ENCODE measurements around the gene SNTG2.
A peak's percentile ranks its signal among the peaks of the same experiment; 100 is the strongest.

SNTG2 gene

DNA sequence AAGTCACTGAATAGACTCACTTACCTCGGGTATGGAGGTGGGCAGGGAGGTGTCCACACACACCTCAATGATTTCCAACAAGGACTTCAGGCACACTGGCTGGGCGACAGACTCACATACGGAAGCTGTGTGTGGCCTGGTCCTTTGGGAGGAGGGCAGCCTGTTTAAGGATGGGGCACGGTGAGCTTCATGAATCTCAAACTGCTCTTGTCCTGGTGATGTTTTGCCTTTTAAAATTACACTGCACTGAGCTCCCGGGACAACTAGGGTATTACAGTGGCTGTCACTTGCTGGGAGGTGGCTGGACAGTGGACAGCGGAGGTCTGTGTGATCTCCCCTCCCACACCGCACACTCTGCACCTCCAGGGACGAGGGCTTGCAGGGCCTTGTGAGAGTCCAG lies 211.6 kb downstream of the SNTG2 start:
- no peak overlapping the region for H3K4me3 Mint-ChIP-seq

DNA sequence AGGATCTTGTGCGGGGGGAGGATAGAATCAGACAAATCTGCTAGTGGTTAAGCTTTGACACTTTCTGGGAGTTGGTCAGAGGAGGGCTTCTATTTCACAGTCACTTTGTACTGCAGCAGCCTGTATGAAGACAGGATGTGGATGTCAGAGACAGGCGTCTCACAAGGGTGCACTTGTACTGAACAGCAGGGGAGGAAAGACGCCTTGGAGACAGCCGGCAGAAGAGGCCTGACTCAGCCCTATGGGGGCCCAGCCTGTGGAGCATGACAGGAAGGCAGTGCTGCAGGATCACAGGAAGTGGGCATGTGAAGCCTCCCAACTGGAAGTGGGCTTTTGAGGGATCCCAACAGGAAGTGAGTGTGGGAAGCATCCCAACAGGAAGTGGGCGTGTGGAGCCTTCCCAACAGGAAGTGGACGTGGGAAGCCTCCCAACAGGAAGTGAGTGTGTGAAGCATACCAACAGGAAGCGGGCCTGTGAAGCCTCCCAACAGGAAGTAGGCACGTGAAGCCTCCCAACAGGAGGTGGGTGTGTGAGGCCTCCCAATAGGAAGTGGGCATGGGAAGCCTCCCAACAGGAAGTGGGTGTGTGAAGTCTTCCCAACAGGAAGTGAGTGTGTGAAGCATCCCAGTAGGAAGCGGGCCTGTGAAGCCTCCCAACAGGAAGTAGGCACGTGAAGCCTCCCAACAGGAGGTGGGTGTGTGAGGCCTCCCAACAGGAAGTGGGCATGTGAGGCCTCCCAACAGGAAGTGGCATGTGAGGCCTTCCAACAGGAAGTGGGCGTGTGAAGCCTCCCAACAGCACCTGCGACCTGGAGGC lies 212.3 kb downstream of the SNTG2 start:
- Mint-ChIP-seq H3K36me3 (ENCODE audit: low read depth) (peaks cover 13% of the 10 kb centered on the region), H3K27me3 (ENCODE audit: low read depth) (no peaks in the 10 kb centered on the region), H3K9me3 (peaks cover 41% of the 10 kb centered on the region), H3K4me1 (ENCODE audit: low read depth) (peaks cover 16% of the 10 kb centered on the region), H3K27ac (peak overlapping the region; percentile 91), H3K4me3 (peak overlapping the region; percentile 66)
- DNase-seq (ENCODE audit: low spot score) = no peak

More for the DNA sequence above, 211.6 kb downstream of the SNTG2 start:
- Mint-ChIP-seq H3K4me1 (ENCODE audit: low read depth) (peaks cover 16% of the 10 kb centered on the region), H3K9me3 (peaks cover 41% of the 10 kb centered on the region), H3K27me3 (ENCODE audit: low read depth) (no peaks in the 10 kb centered on the region), H3K36me3 (ENCODE audit: low read depth) (peaks cover 13% of the 10 kb centered on the region), H3K27ac (peak overlapping the region; percentile 91)
- no peak for DNase-seq (ENCODE audit: low spot score)

DNA sequence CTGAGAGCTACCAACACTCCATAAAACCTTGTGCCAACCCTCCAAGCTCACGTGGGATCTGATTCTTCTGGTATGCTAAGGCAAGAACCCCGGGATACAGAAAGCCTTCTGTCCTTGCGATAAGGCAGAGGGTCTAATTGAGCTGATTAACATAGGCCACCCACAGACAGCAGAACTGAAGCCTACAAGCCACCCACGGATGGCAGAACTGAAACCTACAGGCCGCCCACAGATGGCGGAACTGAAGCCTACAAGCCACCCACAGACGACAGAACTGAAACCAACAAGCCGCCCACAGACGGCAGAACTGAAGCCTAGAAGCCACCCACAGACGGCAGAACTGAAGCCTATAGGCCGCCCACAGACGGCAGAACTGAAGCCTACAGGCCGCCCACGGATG lies 216.3 kb downstream of the SNTG2 start:
- no peak for DNase-seq (ENCODE audit: low spot score)
- H3K27me3 Mint-ChIP-seq (ENCODE audit: low read depth) = no peaks in the 10 kb centered on the region
- peaks cover 41% of the 10 kb centered on the region for H3K9me3 Mint-ChIP-seq
- no peak overlapping the region for H3K27ac Mint-ChIP-seq
- H3K4me1 Mint-ChIP-seq (ENCODE audit: low read depth) = peaks cover 16% of the 10 kb centered on the region
- no peak overlapping the region for H3K4me3 Mint-ChIP-seq
- peaks cover 13% of the 10 kb centered on the region for H3K36me3 Mint-ChIP-seq (ENCODE audit: low read depth)

DNA sequence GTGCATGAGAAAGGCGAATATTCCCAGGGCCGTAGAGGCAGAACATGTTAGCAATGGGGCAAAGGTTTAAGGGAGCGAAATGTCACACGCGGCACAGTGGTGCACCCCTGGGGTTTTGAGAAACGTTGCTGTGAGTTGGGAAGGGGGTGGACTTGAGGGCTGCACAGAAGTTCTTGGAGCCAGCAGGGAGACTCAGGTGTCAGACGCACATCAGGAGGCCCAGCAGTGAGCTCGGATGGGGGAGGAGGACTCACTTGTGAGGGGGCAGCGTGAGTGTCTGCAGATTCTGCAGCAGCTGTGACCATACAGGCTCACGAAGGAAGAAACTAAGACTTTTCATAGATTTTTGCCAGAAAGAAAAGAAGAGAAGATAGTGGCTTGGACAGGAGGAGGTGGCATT lies 218.2 kb downstream of the SNTG2 start:
- Mint-ChIP-seq H3K4me1 (ENCODE audit: low read depth) (peaks cover 2% of the 10 kb centered on the region), H3K4me3 (no peak overlapping the region), H3K36me3 (ENCODE audit: low read depth) (peaks cover 2% of the 10 kb centered on the region), H3K27ac (no peak overlapping the region), H3K27me3 (ENCODE audit: low read depth) (no peaks in the 10 kb centered on the region), H3K9me3 (peaks cover 27% of the 10 kb centered on the region)
- no peak for DNase-seq (ENCODE audit: low spot score)

DNA sequence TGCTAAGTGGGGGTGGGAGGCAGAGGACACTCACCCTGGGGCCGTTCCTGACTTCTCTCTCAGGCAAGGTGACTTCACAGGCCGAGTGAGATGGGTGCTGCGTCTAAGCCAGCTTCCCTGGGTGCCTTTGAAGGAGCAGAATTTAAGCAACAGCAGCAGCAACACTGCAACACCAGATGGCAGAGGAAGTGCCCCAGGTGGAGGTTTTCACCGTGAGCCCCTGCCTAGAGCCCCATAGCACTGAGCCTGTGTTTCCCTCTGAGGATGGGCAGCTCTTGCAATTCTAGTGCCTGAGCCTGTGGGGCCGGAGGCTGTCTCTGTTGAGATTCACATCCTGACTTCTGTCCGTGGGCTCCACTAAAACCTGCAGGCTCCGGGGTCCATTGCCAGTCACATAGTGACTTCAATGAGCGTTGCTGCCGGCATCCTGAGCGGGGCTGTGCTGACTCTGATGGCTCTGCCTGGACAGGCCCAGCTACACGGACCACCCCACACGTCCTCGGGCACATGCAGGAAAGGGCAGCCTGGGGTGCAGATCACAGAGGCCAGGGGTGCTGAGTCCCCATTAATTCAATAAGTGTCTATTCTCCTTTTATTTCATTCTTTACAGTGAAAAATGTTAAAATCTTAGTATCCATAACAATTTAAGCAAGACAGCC lies 218.8 kb downstream of the SNTG2 start:
- Mint-ChIP-seq H3K9me3 (peaks cover 24% of the 10 kb centered on the region), H3K27me3 (ENCODE audit: low read depth) (no peaks in the 10 kb centered on the region), H3K36me3 (ENCODE audit: low read depth) (no peaks in the 10 kb centered on the region), H3K27ac (no peak overlapping the region), H3K4me3 (no peak overlapping the region), H3K4me1 (ENCODE audit: low read depth) (no peaks in the 10 kb centered on the region)
- no peak for DNase-seq (ENCODE audit: low spot score)

DNA sequence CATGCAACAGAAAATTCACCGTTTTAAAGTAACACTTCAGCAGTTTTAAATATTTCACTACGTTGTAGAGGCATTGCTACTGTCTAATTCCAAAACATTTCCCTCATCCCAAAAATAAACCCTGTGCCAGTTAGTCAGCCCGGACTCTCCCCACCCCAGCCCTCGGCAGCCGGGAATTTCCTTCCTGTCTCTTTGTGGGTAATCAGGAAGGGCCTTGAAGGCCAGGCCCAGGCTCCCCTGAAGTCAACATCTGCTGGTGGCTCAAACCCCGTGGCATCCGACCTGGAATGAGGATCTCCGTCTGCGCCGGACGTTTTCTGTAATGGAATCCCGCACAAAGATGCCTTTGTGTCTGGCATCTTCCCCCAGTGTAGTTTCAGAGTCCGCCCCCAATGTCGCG lies 219.6 kb downstream of the SNTG2 start:
- Mint-ChIP-seq H3K27ac (no peak overlapping the region), H3K4me3 (no peak overlapping the region), H3K27me3 (ENCODE audit: low read depth) (no peaks in the 10 kb centered on the region), H3K36me3 (ENCODE audit: low read depth) (no peaks in the 10 kb centered on the region), H3K9me3 (peaks cover 18% of the 10 kb centered on the region), H3K4me1 (ENCODE audit: low read depth) (peaks cover 2% of the 10 kb centered on the region)
- no peak for DNase-seq (ENCODE audit: low spot score)

DNA sequence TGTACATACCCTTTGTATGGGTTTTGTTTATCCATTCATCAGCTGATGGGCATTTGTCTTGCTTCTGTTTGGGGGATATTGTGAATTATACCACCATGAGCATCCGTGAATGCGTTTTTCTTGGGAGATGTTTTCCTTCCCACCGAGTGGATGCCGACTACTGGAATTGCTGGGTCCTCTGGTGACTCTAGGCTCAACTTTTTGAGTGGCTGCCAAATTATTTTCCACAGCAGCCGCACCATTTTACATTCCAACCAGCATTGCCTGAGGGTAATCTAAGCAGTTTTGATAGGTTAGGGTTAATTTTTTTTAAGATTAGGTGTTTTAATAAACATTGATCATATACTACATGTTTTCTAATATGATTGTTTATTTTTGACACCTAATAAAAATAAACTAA lies 220.1 kb downstream of the SNTG2 start:
- Mint-ChIP-seq H3K27me3 (ENCODE audit: low read depth) (no peaks in the 10 kb centered on the region), H3K4me1 (ENCODE audit: low read depth) (peaks cover 2% of the 10 kb centered on the region), H3K36me3 (ENCODE audit: low read depth) (no peaks in the 10 kb centered on the region), H3K9me3 (peaks cover 13% of the 10 kb centered on the region), H3K4me3 (no peak overlapping the region), H3K27ac (no peak overlapping the region)
- no peak for DNase-seq (ENCODE audit: low spot score)

DNA sequence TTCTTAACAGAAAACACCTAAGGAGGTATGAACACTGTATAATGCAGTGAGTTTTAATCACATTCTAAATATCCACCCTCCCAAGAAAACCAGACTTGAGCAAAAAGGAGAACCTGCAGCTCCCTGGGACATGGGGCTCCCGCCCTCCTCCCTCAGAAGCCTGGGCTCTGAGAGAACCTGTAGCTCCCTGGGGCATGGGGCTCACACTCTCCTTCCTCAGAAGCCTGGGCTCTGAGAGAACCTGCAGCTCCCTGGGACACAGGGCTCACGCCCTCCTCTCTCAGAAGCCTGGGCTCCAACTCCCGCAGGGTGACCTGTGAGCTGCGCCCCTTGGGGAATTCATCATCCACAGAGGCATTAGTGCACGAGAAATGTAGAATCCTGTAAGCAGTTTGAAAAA lies 222.9 kb downstream of the SNTG2 start:
- Mint-ChIP-seq H3K4me3 (no peak overlapping the region), H3K27ac (no peak overlapping the region), H3K9me3 (no peaks in the 10 kb centered on the region), H3K36me3 (ENCODE audit: low read depth) (no peaks in the 10 kb centered on the region), H3K27me3 (ENCODE audit: low read depth) (no peaks in the 10 kb centered on the region), H3K4me1 (ENCODE audit: low read depth) (peaks cover 2% of the 10 kb centered on the region)
- DNase-seq (ENCODE audit: low spot score) = no peak

DNA sequence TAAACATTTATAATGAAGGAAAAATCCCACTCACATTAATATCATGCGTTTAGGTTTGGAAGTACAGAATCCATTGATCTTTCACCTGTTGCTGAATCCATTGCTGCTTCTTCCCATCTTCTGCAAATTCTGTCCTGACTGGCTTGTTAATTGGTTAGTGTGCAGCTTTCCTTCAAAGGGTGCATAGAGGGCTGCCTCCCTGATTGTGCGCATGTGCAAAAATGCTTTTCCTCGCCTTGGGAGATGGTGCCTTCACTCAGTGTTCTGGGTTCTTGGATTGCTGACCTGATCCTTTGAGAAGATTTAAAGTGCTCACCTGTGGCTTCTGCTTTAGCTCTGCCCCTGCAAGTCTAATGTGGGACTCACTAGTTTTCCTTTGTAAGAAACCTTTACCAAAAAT lies 231.2 kb downstream of the SNTG2 start:
- Mint-ChIP-seq H3K9me3 (peaks cover 13% of the 10 kb centered on the region), H3K27me3 (ENCODE audit: low read depth) (no peaks in the 10 kb centered on the region), H3K4me3 (no peak overlapping the region), H3K27ac (no peak overlapping the region), H3K36me3 (ENCODE audit: low read depth) (no peaks in the 10 kb centered on the region), H3K4me1 (ENCODE audit: low read depth) (no peaks in the 10 kb centered on the region)
- DNase-seq (ENCODE audit: low spot score) = no peak

DNA sequence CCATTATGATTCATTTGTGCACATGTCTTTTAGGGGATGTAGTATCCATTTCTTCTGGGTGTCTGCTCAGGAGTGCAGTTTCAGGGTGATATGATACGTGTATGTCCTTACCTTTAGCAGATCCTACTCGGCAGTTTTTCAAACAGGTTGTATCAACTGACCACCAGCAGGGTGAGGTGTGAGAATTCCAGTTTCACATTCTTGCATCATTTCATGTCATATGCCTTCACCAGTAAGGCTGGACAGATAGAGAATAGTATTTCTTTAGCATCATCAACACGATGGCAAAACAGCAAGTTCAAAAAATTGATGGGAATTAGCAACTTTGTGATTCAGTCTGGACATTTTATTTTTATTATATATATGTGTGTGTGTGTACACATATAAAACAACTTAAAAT lies 232.7 kb downstream of the SNTG2 start:
- Mint-ChIP-seq H3K36me3 (ENCODE audit: low read depth) (no peaks in the 10 kb centered on the region), H3K9me3 (peaks cover 13% of the 10 kb centered on the region), H3K4me1 (ENCODE audit: low read depth) (no peaks in the 10 kb centered on the region), H3K27me3 (ENCODE audit: low read depth) (no peaks in the 10 kb centered on the region), H3K4me3 (no peak overlapping the region), H3K27ac (no peak overlapping the region)
- no peak for DNase-seq (ENCODE audit: low spot score)

DNA sequence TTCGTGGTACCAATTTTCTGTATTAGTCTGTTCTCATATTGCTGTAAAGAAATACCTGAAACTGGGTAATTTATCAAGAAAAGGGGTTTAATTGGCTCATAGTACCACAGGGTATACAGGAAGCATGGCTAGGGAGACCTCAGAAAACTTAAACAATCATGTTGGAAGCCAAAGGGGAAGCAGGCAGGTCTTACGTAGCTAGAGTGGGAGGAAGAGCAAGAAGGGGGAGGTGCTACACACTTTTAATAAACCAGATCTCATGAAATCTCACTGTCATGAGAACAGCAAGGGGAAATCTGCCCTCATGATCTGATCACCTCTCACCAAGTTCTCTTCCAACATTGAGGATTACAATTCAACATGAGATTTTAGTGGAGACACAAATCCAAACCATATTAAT lies 235.8 kb downstream of the SNTG2 start:
- H3K27me3 Mint-ChIP-seq (ENCODE audit: low read depth) = no peaks in the 10 kb centered on the region
- H3K4me1 Mint-ChIP-seq (ENCODE audit: low read depth) = no peaks in the 10 kb centered on the region

DNA sequence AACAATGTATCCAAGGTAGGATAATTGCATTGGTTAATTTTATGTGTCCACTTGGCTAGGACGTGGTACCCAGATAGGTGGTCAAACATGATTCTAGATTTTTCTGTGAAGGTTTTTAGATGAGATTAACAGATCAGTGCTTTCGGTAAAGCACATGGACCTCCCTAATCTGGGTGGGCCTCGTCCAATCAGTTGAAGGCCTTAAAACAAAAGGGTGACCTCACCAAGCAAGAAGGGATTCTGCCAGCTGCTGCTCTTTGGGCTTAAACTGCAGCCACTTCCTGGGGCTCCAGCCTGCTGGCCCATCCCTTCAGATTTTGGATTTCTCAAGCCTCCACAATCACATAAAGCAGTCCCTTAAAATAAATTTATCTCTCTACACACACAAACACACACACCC lies 236.5 kb downstream of the SNTG2 start:
- Mint-ChIP-seq H3K4me3 (no peak overlapping the region), H3K36me3 (ENCODE audit: low read depth) (no peaks in the 10 kb centered on the region), H3K27ac (no peak overlapping the region), H3K27me3 (ENCODE audit: low read depth) (no peaks in the 10 kb centered on the region), H3K9me3 (peaks cover 13% of the 10 kb centered on the region), H3K4me1 (ENCODE audit: low read depth) (no peaks in the 10 kb centered on the region)
- no peak for DNase-seq (ENCODE audit: low spot score)

More for the DNA sequence above, 235.8 kb downstream of the SNTG2 start:
- Mint-ChIP-seq H3K36me3 (ENCODE audit: low read depth) (no peaks in the 10 kb centered on the region), H3K4me3 (no peak overlapping the region), H3K9me3 (peaks cover 13% of the 10 kb centered on the region), H3K27ac (no peak overlapping the region)
- no peak for DNase-seq (ENCODE audit: low spot score)

DNA sequence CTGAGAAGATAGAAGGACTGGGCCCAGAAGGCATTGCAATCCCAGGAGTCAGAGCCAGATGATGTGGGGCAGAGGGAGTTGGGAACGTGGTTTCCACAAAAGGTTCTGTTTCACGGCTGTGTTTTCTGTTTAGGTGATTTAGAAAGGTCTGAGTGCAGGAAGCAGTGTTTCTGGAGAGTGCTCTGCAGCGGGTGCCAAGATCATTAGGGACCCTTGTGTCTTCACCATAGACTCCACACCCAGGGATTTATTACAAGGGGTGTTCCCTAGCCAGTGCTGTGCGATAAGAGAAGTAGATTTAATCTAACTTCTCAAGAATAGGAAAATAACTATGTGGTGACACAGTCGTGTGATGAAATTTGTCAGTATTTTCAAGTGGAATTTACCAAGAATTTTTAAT lies 241.5 kb downstream of the SNTG2 start:
- H3K9me3 Mint-ChIP-seq = peaks cover 20% of the 10 kb centered on the region
- no peak overlapping the region for H3K4me3 Mint-ChIP-seq
- H3K36me3 Mint-ChIP-seq (ENCODE audit: low read depth) = no peaks in the 10 kb centered on the region
- no peak overlapping the region for H3K27ac Mint-ChIP-seq
- no peaks in the 10 kb centered on the region for H3K4me1 Mint-ChIP-seq (ENCODE audit: low read depth)
- H3K27me3 Mint-ChIP-seq (ENCODE audit: low read depth) = no peaks in the 10 kb centered on the region
- no peak for DNase-seq (ENCODE audit: low spot score)

DNA sequence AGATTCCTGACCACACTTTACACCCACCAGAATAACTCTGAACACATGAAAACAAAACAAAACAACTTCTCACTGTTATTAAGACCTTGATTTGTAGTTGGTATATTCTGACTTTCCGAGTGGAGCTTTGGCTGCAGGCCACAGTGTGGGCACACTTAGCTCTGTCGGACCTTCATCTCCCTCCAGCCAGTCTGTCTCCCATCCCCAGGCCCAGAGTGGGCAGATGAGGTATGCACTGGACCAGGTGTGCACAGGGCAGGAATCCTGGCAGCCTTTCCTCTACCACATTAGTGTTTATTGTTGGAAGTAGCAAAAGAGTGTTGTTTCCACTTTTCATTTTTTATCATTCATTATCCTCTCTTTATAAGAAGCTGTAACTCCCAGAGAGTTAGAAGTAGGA lies 243.2 kb downstream of the SNTG2 start:
- Mint-ChIP-seq H3K4me1 (ENCODE audit: low read depth) (no peaks in the 10 kb centered on the region), H3K36me3 (ENCODE audit: low read depth) (no peaks in the 10 kb centered on the region), H3K27ac (no peak overlapping the region), H3K4me3 (no peak overlapping the region), H3K9me3 (peaks cover 21% of the 10 kb centered on the region), H3K27me3 (ENCODE audit: low read depth) (no peaks in the 10 kb centered on the region)
- no peak for DNase-seq (ENCODE audit: low spot score)
